Lung (tissue), 12 donors: ENCODE data around the gene MTAP. TPM values are rescaled to one million over a fixed set of nuclear protein-coding genes. Genes with fewer than 3 reads are reported as not detected.
A peak's percentile ranks its signal among the peaks of the same experiment; 100 is the strongest.

Experiments
- ATAC-seq: fragments of 200-7000 bp; cut with Tn5 transposase; one replicate; pipeline ENCODE4 v1.9.1; 2020; ENCODE audit warnings: moderate number of reproducible peaks; ENCODE audit not compliant: insufficient read depth, low FRiP score
- DNase-seq, 3 donors: peaks; one replicate each; pipeline ENCODE4 v3.0.0-alpha.2; 2013 to 2017
- H3K27ac ChIP-seq, 2 donors: one replicate each; pipeline ENCODE4 v1.5.1; 2013; ENCODE audit warnings: mild to moderate bottlenecking in 2 of 2, moderate library complexity in 2 of 2, control low read depth in 1 of 2, inconsistent platforms in 1 of 2, low read depth in 1 of 2, low read length in 1 of 2
- H3K27me3 ChIP-seq, 3 donors: one replicate each; pipeline ENCODE4 v1.5.1; 2013; ENCODE audit warnings: low read length in 2 of 3; ENCODE audit not compliant: control insufficient read depth in 3 of 3, insufficient read depth in 3 of 3
- H3K36me3 ChIP-seq, 4 donors: one replicate each; pipeline ENCODE4 v1.5.1; 2013; ENCODE audit warnings: low read length in 4 of 4, mild to moderate bottlenecking in 1 of 4, moderate library complexity in 1 of 4; ENCODE audit not compliant: control insufficient read depth in 4 of 4, insufficient read depth in 4 of 4
- H3K4me1 ChIP-seq, 5 donors: one replicate each; pipeline ENCODE4 v1.5.1; 2013; ENCODE audit warnings: low read length in 5 of 5, mild to moderate bottlenecking in 2 of 5, moderate library complexity in 1 of 5; ENCODE audit not compliant: control insufficient read depth in 5 of 5, insufficient read depth in 5 of 5
- H3K4me3 ChIP-seq: one replicate; pipeline ENCODE4 v1.5.1; 2013; ENCODE audit warnings: mild to moderate bottlenecking, control low read depth, moderate library complexity
- H3K9ac ChIP-seq, 2 donors: one replicate each; pipeline ENCODE4 v1.5.1; 2013; ENCODE audit warnings: low read length in 2 of 2, control low read depth in 1 of 2; ENCODE audit not compliant: insufficient read depth in 1 of 2
- H3K9me3 ChIP-seq, 4 donors: one replicate each; pipeline ENCODE4 v1.5.1; 2013; ENCODE audit warnings: low read length in 3 of 4, mild to moderate bottlenecking in 1 of 4, moderate library complexity in 1 of 4; ENCODE audit not compliant: control insufficient read depth in 4 of 4, insufficient read depth in 3 of 4
- CTCF ChIP-seq: IDR thresholded peaks from 2 replicates; pipeline ENCODE4 v1.5.1; 2012; ENCODE audit warnings: mild to moderate bottlenecking; ENCODE audit errors: control extremely low read depth, extremely low read depth
- WGBS, 2 donors: extraction: QIAGEN DNeasy Blood & Tissue Kit; methylation state at CpG; one replicate each; pipeline ENCODE4 v1.1.7; 2013; 5-methylcytosine and 5-hydroxymethylcytosine counted together
- polyA plus RNA-seq, 2 donors: library from polyadenylated mRNA; stranded (reverse); fragments of 200-250 nt; gene quantifications; one replicate each; pipeline ENCODE4 v1.2.1, GENCODE V29; 2013
- total RNA-seq, 2 donors: library from RNA; depleted of rRNA in 1 of 2; stranded (reverse); fragments of >200 nt in 1 of 2; gene quantifications; one replicate each; pipeline ENCODE4 v1.2.1, GENCODE V29; 2014 to 2021
- donor health status: control.
- donor health status: control.
- donor health status: Bipolar disorder and iron deficiency.
- donor health status: healthy.
- donor health status: DM: yes; HTN: yes; CAD: no.

MTAP gene
- total and polyA plus RNA-seq, 4 donors, result 10.0 to 31.5 (median 18.8) TPM

GRCh38 chr9:21854594-21854993 is 52.2 kb downstream of the MTAP start:
- ATAC-seq (peak; percentile 81), DNase-seq (peak; percentile 11 to 60 (median 33))
- Histone ChIP-seq H3K27ac (no peak overlapping the region), H3K9ac (no peak overlapping the region), H3K4me3 (no peak overlapping the region), H3K9me3 (no peaks in the 10 kb centered on the region), H3K36me3 (peaks cover 4 to 30% (median 21%) of the 10 kb centered on the region in 4 donors), H3K27me3 (no peaks in the 10 kb centered on the region), H3K4me1 (peaks cover 0 to 6% (median 0%) of the 10 kb centered on the region in 5 donors)
- no peak for TF ChIP-seq CTCF
- 69 to 81% methylated on average over 11 of the region's 11 CpGs for WGBS, 2 donors

- WGBS, 2 donors, result 78 to 82% methylated on average over 5 of the region's 5 CpGs
- Histone ChIP-seq H3K36me3 (peaks cover 7 to 38% (median 27%) of the 10 kb centered on the region in 4 donors), H3K9me3 (no peaks in the 10 kb centered on the region), H3K27ac (no peak overlapping the region), H3K4me1 (peaks cover 0 to 6% (median 0%) of the 10 kb centered on the region in 5 donors), H3K9ac (no peak overlapping the region), H3K27me3 (no peaks in the 10 kb centered on the region), H3K4me3 (no peak overlapping the region)
- ATAC-seq, result no peak
- DNase-seq, result no peak
- no peak for TF ChIP-seq CTCF
Observed at GRCh38 chr9:21856301-21857094, 54.1 kb downstream of the MTAP start.

- H3K4me3 ChIP-seq, result no peak overlapping the region
- peaks cover 11 to 38% (median 27%) of the 10 kb centered on the region in 4 donors for H3K36me3 ChIP-seq
- H3K4me1 ChIP-seq, result no peaks in the 10 kb centered on the region
- H3K9me3 ChIP-seq, result no peaks in the 10 kb centered on the region
- 95 to 100% methylated on average over 1 of the region's 1 CpG for WGBS, 2 donors
- no peaks in the 10 kb centered on the region for H3K27me3 ChIP-seq
- DNase-seq (no peak), ATAC-seq (no peak)
- H3K9ac ChIP-seq, result no peak overlapping the region
- H3K27ac ChIP-seq, result no peak overlapping the region
- no peak for TF ChIP-seq CTCF
Observed at GRCh38 chr9:21862871-21863270, 60.4 kb downstream of the MTAP start.
